ENCODE results near the gene NRXN3.
A peak's percentile ranks its signal among the peaks of the same experiment; 100 is the strongest.

The NRXN3 gene

GRCh38 chr14:79576424-79576823 is 1406.3 kb downstream of the NRXN3 start:
- no peak overlapping the region for H3K4me3 Mint-ChIP-seq
- no peaks in the 10 kb centered on the region for H3K9me3 Mint-ChIP-seq
- no peak for TF ChIP-seq CTCF (IDR thresholded peaks at IDR 0.05)
- H3K27me3 Mint-ChIP-seq (ENCODE audit: low read depth, poor library complexity) = no peaks in the 10 kb centered on the region
- no peak overlapping the region for H3K27ac Mint-ChIP-seq
- no peak for DNase-seq
- H3K4me1 Mint-ChIP-seq = peaks cover 61% of the 10 kb centered on the region
- H3K36me3 Mint-ChIP-seq (ENCODE audit: low read depth) = no peaks in the 10 kb centered on the region

GRCh38 chr14:79578470-79578869 is 1408.3 kb downstream of the NRXN3 start:
- H3K27me3 Mint-ChIP-seq (ENCODE audit: low read depth, poor library complexity) = no peaks in the 10 kb centered on the region
- H3K9me3 Mint-ChIP-seq = no peaks in the 10 kb centered on the region
- TF ChIP-seq CTCF (IDR thresholded peaks at IDR 0.05) = no peak
- H3K27ac Mint-ChIP-seq = peak overlapping the region; percentile 79
- DNase-seq = no peak
- H3K4me1 Mint-ChIP-seq = peaks cover 62% of the 10 kb centered on the region
- no peaks in the 10 kb centered on the region for H3K36me3 Mint-ChIP-seq (ENCODE audit: low read depth)
- no peak overlapping the region for H3K4me3 Mint-ChIP-seq

- no peak for TF ChIP-seq CTCF (IDR thresholded peaks at IDR 0.05)
- no peaks in the 10 kb centered on the region for H3K9me3 Mint-ChIP-seq
- no peak for DNase-seq
- H3K27ac Mint-ChIP-seq = no peak overlapping the region
- H3K27me3 Mint-ChIP-seq (ENCODE audit: low read depth, poor library complexity) = no peaks in the 10 kb centered on the region
- H3K36me3 Mint-ChIP-seq (ENCODE audit: low read depth) = no peaks in the 10 kb centered on the region
- no peak overlapping the region for H3K4me3 Mint-ChIP-seq
- H3K4me1 Mint-ChIP-seq = peaks cover 53% of the 10 kb centered on the region
Measured at GRCh38 chr14:79580414-79580813, 1410.2 kb downstream of the NRXN3 start.

GRCh38 chr14:79580906-79581305 is 1410.7 kb downstream of the NRXN3 start:
- H3K4me3 Mint-ChIP-seq = no peak overlapping the region
- H3K9me3 Mint-ChIP-seq = no peaks in the 10 kb centered on the region
- H3K4me1 Mint-ChIP-seq = peaks cover 48% of the 10 kb centered on the region
- H3K27ac Mint-ChIP-seq = no peak overlapping the region
- no peaks in the 10 kb centered on the region for H3K27me3 Mint-ChIP-seq (ENCODE audit: low read depth, poor library complexity)
- no peak for TF ChIP-seq CTCF (IDR thresholded peaks at IDR 0.05)
- H3K36me3 Mint-ChIP-seq (ENCODE audit: low read depth) = no peaks in the 10 kb centered on the region
- no peak for DNase-seq

GRCh38 chr14:79581912-79582576 is 1411.9 kb downstream of the NRXN3 start:
- H3K27ac Mint-ChIP-seq = no peak overlapping the region
- H3K36me3 Mint-ChIP-seq (ENCODE audit: low read depth) = peaks cover 4% of the 10 kb centered on the region
- H3K27me3 Mint-ChIP-seq (ENCODE audit: low read depth, poor library complexity) = no peaks in the 10 kb centered on the region
- peaks cover 40% of the 10 kb centered on the region for H3K4me1 Mint-ChIP-seq
- TF ChIP-seq CTCF (IDR thresholded peaks at IDR 0.05) = no peak
- no peak overlapping the region for H3K4me3 Mint-ChIP-seq
- no peak for DNase-seq
- H3K9me3 Mint-ChIP-seq = no peaks in the 10 kb centered on the region

- Mint-ChIP-seq H3K4me1 (peaks cover 23% of the 10 kb centered on the region), H3K27me3 (ENCODE audit: low read depth, poor library complexity) (no peaks in the 10 kb centered on the region), H3K4me3 (no peak overlapping the region), H3K9me3 (peaks cover 4% of the 10 kb centered on the region), H3K27ac (no peak overlapping the region), H3K36me3 (ENCODE audit: low read depth) (peaks cover 14% of the 10 kb centered on the region)
- DNase-seq = no peak
- no peak for TF ChIP-seq CTCF (IDR thresholded peaks at IDR 0.05)
Measured at GRCh38 chr14:79583738-79584408, 1413.7 kb downstream of the NRXN3 start.

Data from nephron progenitor cell (in vitro differentiated cells).